ENCODE data around the gene GPD2.

GRCh38 chr2:156491176-156491575 is 55.0 kb downstream of the GPD2 start:
- TF ChIP-seq, protein P1, sequence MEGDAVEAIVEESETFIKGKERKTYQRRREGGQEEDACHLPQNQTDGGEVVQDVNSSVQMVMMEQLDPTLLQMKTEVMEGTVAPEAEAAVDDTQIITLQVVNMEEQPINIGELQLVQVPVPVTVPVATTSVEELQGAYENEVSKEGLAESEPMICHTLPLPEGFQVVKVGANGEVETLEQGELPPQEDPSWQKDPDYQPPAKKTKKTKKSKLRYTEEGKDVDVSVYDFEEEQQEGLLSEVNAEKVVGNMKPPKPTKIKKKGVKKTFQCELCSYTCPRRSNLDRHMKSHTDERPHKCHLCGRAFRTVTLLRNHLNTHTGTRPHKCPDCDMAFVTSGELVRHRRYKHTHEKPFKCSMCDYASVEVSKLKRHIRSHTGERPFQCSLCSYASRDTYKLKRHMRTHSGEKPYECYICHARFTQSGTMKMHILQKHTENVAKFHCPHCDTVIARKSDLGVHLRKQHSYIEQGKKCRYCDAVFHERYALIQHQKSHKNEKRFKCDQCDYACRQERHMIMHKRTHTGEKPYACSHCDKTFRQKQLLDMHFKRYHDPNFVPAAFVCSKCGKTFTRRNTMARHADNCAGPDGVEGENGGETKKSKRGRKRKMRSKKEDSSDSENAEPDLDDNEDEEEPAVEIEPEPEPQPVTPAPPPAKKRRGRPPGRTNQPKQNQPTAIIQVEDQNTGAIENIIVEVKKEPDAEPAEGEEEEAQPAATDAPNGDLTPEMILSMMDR (conservative IDR thresholded peaks at IDR 0.05 in 1 of 2, IDR thresholded peaks at IDR 0.05 in 1 of 2; ENCODE audit: extremely low read depth in 1 of 2, insufficient read depth in 1 of 2, low read depth in 1 of 2, low read length in 2 of 2) = no peak
- no peak for TF ChIP-seq EZH2 (IDR thresholded peaks at IDR 0.05; ENCODE audit: borderline replicate concordance, low read length)
